H1 (cell line): ENCODE measurements around the gene LCN10. TPM values are rescaled to one million over a fixed set of nuclear protein-coding genes. Genes with fewer than 3 reads are reported as not detected.

ENCODE experiments used
- EP300 ChIP-seq, 2 experiments: IDR thresholded peaks; 1 replicate in 1 of 2; 2 replicates in 1 of 2; pipeline ENCODE4 v1.6.1; 2011 to 2012; ENCODE audit warnings: low read depth in 2 of 2, low read length in 2 of 2, mild to moderate bottlenecking in 2 of 2, borderline replicate concordance in 1 of 2, inconsistent platforms in 1 of 2, moderate library complexity in 1 of 2
- JUND ChIP-seq: IDR thresholded peaks from 2 replicates; pipeline ENCODE4 v1.6.1; 2011; ENCODE audit warnings: mild to moderate bottlenecking, improper control_type of control experiment, low read length
- PHF8 ChIP-seq: fragments of 200-600 bp; sonication (generic); conservative IDR thresholded peaks from 2 replicates; pipeline ENCODE4 v1.7.1; 2012; ENCODE audit warnings: low read depth, mild to moderate bottlenecking, inconsistent platforms, low read length, moderate library complexity
- polyA plus RNA-seq, 7 experiments: library from polyadenylated mRNA; depleted of rRNA in 3 of 7; stranded (reverse) in 5 of 7; unstranded in 2 of 7; fragments of >200 nt in 5 of 7; fragments of 200-250 nt in 2 of 7; gene quantifications; 1 replicate in 5 of 7; 2 replicates in 1 of 7; 4 replicates in 1 of 7; pipeline versions ENCODE4 v1.2.1 to v1.2.3, GENCODE V29; 2011 to 2013; ENCODE audit warnings: missing spikeins in 2 of 7, mixed read lengths in 2 of 7
- total RNA-seq: library from RNA; stranded (reverse); fragmentation: NEBNext Ultra II Directional; extraction: Animal tissue kit (Norgen Biotek cat#: 25700); gene quantifications from 2 replicates; pipeline ENCODE4 v1.2.1, GENCODE V29; 2021
- TF ChIP-seq, protein P1 (sequence below): fragments of 300-600 bp; sonication (generic); IDR thresholded peaks from 2 replicates; pipeline ENCODE4 v1.7.1; 2012; ENCODE audit warnings: low read length, moderate library complexity, mild to moderate bottlenecking, inconsistent platforms; ENCODE audit not compliant: insufficient replicate concordance

LCN10 gene
- total and polyA plus RNA-seq, 2 of the 8 experiments (the other 6 are each of a cell fraction or from before 2014, with no cell fraction given) = 2.6 to 2.8 TPM

DNA sequence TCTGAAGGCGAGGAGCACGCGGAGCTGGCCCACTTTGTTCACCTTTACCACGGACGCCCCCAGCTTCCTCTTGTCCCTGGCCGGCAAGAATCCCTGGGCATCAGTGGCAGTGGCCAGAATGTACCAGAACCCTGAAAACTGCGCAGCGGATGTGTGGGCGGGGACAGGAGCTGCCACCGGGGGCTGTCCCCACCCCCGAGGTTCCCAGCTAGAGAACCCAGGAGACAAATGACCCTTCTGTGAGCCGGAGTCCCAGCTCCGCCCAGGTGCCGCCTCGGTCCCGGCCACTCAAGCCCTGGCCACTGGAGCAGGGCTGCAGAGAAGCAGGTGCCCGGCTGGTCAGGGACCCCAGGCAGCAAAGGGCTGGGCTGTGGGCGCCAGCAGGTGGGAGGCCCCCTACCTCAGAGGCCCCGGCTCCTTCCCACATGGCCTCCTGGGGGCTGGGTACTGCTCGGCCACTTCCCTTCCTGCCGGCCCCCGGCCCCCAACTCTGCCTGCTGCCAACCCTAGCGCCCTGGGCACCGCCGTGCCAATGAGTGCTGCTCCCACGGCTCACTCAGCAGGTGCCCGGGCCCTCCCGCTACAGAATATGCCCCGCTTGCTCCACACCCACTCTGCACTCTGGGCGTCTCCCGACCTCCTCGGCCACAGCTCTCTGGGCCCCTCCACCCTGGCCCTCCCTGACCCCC, 713 bp downstream of the LCN10 start (continued):
- TF ChIP-seq, protein P1, sequence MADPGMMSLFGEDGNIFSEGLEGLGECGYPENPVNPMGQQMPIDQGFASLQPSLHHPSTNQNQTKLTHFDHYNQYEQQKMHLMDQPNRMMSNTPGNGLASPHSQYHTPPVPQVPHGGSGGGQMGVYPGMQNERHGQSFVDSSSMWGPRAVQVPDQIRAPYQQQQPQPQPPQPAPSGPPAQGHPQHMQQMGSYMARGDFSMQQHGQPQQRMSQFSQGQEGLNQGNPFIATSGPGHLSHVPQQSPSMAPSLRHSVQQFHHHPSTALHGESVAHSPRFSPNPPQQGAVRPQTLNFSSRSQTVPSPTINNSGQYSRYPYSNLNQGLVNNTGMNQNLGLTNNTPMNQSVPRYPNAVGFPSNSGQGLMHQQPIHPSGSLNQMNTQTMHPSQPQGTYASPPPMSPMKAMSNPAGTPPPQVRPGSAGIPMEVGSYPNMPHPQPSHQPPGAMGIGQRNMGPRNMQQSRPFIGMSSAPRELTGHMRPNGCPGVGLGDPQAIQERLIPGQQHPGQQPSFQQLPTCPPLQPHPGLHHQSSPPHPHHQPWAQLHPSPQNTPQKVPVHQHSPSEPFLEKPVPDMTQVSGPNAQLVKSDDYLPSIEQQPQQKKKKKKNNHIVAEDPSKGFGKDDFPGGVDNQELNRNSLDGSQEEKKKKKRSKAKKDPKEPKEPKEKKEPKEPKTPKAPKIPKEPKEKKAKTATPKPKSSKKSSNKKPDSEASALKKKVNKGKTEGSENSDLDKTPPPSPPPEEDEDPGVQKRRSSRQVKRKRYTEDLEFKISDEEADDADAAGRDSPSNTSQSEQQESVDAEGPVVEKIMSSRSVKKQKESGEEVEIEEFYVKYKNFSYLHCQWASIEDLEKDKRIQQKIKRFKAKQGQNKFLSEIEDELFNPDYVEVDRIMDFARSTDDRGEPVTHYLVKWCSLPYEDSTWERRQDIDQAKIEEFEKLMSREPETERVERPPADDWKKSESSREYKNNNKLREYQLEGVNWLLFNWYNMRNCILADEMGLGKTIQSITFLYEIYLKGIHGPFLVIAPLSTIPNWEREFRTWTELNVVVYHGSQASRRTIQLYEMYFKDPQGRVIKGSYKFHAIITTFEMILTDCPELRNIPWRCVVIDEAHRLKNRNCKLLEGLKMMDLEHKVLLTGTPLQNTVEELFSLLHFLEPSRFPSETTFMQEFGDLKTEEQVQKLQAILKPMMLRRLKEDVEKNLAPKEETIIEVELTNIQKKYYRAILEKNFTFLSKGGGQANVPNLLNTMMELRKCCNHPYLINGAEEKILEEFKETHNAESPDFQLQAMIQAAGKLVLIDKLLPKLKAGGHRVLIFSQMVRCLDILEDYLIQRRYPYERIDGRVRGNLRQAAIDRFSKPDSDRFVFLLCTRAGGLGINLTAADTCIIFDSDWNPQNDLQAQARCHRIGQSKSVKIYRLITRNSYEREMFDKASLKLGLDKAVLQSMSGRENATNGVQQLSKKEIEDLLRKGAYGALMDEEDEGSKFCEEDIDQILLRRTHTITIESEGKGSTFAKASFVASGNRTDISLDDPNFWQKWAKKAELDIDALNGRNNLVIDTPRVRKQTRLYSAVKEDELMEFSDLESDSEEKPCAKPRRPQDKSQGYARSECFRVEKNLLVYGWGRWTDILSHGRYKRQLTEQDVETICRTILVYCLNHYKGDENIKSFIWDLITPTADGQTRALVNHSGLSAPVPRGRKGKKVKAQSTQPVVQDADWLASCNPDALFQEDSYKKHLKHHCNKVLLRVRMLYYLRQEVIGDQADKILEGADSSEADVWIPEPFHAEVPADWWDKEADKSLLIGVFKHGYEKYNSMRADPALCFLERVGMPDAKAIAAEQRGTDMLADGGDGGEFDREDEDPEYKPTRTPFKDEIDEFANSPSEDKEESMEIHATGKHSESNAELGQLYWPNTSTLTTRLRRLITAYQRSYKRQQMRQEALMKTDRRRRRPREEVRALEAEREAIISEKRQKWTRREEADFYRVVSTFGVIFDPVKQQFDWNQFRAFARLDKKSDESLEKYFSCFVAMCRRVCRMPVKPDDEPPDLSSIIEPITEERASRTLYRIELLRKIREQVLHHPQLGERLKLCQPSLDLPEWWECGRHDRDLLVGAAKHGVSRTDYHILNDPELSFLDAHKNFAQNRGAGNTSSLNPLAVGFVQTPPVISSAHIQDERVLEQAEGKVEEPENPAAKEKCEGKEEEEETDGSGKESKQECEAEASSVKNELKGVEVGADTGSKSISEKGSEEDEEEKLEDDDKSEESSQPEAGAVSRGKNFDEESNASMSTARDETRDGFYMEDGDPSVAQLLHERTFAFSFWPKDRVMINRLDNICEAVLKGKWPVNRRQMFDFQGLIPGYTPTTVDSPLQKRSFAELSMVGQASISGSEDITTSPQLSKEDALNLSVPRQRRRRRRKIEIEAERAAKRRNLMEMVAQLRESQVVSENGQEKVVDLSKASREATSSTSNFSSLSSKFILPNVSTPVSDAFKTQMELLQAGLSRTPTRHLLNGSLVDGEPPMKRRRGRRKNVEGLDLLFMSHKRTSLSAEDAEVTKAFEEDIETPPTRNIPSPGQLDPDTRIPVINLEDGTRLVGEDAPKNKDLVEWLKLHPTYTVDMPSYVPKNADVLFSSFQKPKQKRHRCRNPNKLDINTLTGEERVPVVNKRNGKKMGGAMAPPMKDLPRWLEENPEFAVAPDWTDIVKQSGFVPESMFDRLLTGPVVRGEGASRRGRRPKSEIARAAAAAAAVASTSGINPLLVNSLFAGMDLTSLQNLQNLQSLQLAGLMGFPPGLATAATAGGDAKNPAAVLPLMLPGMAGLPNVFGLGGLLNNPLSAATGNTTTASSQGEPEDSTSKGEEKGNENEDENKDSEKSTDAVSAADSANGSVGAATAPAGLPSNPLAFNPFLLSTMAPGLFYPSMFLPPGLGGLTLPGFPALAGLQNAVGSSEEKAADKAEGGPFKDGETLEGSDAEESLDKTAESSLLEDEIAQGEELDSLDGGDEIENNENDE = no peak
- TF ChIP-seq EP300 (IDR thresholded peaks at IDR 0.05; ENCODE audit: borderline replicate concordance in 1 of 2, low read depth in 2 of 2, low read length in 2 of 2) (no peak), JUND (no peak), PHF8 (no peak)
